ENCODE data around the gene STK36.

Gene STK36, protein sequence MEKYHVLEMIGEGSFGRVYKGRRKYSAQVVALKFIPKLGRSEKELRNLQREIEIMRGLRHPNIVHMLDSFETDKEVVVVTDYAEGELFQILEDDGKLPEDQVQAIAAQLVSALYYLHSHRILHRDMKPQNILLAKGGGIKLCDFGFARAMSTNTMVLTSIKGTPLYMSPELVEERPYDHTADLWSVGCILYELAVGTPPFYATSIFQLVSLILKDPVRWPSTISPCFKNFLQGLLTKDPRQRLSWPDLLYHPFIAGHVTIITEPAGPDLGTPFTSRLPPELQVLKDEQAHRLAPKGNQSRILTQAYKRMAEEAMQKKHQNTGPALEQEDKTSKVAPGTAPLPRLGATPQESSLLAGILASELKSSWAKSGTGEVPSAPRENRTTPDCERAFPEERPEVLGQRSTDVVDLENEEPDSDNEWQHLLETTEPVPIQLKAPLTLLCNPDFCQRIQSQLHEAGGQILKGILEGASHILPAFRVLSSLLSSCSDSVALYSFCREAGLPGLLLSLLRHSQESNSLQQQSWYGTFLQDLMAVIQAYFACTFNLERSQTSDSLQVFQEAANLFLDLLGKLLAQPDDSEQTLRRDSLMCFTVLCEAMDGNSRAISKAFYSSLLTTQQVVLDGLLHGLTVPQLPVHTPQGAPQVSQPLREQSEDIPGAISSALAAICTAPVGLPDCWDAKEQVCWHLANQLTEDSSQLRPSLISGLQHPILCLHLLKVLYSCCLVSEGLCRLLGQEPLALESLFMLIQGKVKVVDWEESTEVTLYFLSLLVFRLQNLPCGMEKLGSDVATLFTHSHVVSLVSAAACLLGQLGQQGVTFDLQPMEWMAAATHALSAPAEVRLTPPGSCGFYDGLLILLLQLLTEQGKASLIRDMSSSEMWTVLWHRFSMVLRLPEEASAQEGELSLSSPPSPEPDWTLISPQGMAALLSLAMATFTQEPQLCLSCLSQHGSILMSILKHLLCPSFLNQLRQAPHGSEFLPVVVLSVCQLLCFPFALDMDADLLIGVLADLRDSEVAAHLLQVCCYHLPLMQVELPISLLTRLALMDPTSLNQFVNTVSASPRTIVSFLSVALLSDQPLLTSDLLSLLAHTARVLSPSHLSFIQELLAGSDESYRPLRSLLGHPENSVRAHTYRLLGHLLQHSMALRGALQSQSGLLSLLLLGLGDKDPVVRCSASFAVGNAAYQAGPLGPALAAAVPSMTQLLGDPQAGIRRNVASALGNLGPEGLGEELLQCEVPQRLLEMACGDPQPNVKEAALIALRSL (N-terminal part only)

GRCh38 chr2:218671654-218672566 is at the start of gene STK36, which contains the start of gene RNF25:
Gene STK36 (plus strand): TSS chr2:218672086. CDS start chr2:218672830, 744 bp downstream.
Gene RNF25 (minus strand): TSS chr2:218672002. CDS start chr2:218671970, 32 bp downstream.
- DNase-seq: peak; percentile 49 to 84

DNA sequence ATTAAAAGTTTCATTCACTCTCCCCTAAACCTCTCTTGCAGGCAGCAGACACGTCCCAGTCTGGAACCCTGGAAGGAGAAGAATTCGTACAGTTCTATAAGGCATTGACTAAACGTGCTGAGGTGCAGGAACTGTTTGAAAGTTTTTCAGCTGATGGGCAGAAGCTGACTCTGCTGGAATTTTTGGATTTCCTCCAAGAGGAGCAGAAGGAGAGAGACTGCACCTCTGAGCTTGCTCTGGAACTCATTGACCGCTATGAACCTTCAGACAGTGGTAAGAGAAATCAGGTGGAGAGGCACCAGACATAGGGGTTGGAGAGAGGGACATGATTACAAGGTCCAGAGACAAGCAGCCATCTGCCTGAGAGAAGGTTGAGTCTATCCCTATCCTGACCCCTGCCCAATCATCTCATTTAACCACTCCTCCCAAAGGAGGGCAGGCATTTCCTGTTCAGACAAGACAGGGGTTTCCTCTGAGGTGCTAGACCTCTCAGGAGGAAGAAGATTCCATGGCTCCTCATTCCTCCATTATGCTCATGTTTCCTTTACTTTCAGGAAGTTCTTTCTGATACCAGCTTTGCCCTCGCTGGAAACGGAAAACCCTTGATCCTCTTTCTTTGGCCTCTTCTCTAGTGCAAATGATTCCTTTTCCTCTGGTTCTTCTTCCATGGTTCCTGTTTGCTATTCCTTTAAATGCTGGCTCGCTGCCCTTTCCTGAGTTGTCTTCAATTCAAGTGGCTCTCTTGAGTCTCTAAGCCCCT is 49.1 kb upstream of the STK36 start:
- DNase-seq: no peak

GRCh38 chr2:218623366-218623705 is 48.5 kb upstream of the STK36 start:
- no peak for DNase-seq

- DNase-seq: no peak
Measured at GRCh38 chr2:218626369-218626768, 45.5 kb upstream of the STK36 start.

- no peak for DNase-seq
Measured at GRCh38 chr2:218627939-218628338, 43.9 kb upstream of the STK36 start.

- DNase-seq: no peak
Measured at GRCh38 chr2:218631837-218632236, 40.0 kb upstream of the STK36 start.

GRCh38 chr2:218635719-218636118 is 36.2 kb upstream of the STK36 start:
- DNase-seq: no peak

DNA sequence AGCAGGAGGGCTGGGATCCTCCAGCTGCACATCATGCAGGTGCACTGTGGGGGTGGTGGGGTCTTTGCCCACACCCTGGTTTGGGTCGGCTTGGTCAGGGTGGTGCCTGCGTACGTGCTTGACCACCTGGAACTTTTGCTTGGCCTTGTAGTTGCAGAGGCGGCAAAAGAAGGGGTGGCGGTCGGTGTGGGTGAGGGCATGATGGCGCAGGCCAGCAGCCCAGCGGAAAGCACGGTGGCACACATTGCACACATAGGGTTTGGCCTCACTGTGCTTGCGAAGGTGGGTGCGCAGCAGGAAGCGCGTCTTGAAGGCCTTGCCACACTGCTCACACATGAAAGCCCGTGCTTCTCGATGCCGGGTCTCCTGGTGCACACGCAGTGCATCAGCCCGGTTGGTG is 33.5 kb upstream of the STK36 start:
- DNase-seq: no peak

DNA sequence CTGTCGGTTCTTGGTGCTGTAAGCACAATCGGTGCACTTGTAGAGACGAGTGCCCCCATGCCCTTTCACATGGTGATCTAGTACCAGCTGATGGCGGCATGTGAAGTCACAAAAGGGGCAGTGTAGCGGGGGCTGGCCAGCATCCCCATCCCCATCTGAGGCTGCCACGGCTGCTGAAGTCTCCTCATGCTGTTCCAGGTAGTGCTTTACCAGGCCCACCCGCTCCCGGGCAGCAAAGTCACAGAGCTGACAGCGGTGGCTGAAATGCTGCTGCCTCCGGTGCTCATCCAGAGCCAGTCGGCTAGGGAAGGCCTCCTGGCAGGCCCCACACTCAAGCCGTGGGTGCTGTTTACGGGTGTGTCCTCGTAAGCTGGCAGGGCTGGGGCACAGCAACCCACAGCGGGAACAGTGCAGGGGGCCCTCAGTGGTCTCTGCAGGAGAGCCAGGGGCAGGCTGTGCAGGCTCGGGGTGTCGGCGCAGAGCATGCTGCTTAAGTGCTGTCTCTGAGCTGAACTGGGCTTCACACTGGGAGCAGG is 29.7 kb upstream of the STK36 start:
- DNase-seq: no peak

GRCh38 chr2:218642786-218643185 is 29.1 kb upstream of the STK36 start:
- no peak for DNase-seq

DNA sequence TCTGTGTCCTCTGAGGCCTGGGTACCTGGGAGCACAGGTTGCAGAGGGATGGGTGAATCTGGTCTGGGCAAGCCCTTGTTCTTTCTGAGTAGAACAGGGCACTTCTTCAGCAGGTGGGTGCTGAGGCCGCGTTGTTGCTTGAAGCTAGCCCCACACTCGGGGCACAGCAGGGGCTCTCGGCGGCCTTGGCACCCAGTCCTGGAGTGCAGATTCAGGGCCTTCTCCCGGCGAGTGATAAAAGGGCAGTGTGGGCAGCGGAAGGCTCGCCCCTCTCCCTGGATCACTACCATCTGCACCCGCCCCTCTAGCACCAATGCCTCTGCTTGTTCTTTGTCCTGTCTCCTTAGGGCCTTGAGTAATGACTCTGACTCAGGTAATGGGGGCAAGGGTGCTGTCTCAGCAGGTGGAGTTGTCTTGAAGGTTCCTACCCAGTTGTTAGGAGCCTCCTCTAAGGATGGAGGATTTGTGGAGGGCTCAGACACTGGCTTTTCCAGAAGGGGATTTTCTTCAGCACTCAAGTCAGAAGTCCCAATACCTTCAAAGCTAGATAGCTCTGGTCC is 28.1 kb upstream of the STK36 start:
- no peak for DNase-seq

GRCh38 chr2:218644721-218645120 is 27.2 kb upstream of the STK36 start:
- DNase-seq: no peak

- no peak for DNase-seq
Measured at GRCh38 chr2:218645126-218645525, 26.8 kb upstream of the STK36 start.

DNA sequence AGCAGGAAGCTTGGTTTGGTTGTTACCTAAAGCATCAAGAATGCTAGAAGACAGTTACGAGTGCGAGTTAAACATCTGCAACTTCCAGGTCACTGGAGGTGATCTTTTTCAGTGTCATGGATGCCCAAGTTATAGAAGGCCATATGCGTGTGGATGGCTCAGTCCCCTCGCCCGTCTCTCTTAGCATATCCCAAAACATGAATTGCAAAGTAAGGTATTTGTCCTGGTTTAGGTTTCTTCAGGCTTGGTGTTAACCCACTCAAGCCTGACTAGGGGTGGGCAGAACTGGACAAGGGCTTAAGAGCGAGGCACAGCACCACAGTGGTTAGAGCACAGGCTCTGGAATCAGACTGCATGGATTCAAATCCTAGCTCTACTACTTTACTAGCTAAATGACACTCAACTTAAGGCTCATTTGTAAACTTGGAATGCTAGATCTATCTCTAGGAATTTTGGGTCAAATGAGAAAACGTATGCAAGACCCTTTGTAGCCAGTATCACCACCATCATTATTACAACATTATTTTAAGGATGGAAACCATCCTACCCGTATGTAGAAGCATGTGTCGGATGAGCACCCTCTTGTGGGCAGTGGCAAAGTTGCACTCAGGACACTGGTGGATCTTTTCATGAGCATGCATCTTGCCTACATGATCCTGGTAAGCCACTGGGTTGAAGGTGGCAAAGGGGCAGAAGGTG is 23.6 kb upstream of the STK36 start:
- peak; percentile 25 to 61 for DNase-seq

DNA sequence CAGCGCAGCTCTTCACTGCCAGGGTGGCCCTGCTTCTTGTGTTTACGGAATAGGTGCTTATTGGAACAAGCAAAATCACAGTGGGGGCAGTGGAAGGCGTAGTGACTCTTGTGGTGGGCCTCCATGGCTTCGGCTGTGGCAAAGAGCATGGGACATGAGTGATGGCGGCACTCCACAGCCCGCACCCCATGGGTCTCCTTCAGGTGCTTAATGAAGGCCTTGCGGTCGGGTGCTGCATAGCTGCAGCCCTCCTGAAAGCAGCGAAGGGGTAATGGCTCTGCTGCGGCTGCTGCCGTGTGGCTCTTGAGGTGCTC is 23.1 kb upstream of the STK36 start:
- no peak for DNase-seq

DNA sequence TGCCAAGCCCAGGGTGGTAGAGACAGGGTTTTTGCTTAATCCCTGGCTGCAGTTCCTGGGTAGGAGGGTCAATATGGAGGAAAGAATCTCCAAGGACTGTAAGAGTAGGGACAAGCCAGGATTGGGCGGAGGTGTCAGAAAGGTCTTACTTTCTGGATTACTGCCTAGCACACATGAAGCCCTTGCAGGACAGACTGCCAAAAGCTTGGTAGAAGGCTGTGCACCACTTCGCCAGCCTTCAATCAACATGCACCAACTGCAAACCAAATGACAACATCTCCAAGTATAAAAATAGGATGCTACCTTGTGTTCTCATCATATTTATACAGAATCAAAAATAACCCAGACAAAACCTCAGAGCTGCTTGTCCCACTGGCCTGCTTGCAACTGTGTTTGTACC is 16.1 kb upstream of the STK36 start:
- no peak for DNase-seq

- DNase-seq: peak; percentile 42 to 59
Measured at GRCh38 chr2:218658671-218659257, 13.1 kb upstream of the STK36 start.

DNA sequence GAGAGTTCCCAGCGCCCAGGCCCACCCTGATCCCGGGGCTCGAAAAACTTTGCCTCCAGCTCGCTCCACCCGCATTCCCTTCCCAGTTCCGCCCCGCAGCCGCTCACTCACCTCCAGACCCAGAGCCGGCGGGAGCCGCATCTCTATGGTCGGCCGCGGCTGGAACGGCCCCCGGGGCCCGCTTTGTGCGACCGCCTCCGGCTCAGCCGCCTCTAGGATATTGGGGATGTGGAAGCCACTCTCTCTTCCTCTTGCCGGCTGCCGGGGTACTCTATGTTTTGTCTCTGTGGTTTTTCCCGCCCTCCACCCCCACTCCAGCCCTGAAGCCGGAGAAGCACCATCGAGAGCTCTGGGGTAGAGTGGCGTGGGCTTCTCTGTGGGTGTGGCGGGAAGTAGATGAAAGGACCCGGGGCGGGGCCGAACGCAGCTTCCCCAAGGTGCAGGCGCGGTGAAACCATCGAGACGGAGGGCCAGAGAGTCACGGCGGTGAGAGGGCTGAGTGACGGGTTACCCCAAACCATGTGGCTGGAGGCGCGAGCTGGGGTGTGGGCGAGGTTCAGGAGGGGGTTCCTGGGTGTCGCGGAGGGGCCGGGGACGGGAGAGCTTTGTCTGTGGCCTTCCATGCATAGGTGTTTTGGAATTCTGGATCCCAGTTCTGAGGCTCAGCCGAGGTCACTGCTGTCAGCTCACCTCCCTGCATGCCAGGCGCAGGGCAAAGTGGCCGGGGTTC is 12.5 kb upstream of the STK36 start, which contains the start of the genes BCS1L and ZNF142:
TSS of gene BCS1L (plus strand) at position 426 of the 730 bp plus-strand sequence. CDS start 1,305 bp downstream, outside the sequence.
TSS of gene ZNF142 (minus strand) at position 366 of the 730 bp plus-strand sequence. CDS start 3,194 bp downstream, outside the sequence.
- peak; percentile 90 to 92 for DNase-seq

DNA sequence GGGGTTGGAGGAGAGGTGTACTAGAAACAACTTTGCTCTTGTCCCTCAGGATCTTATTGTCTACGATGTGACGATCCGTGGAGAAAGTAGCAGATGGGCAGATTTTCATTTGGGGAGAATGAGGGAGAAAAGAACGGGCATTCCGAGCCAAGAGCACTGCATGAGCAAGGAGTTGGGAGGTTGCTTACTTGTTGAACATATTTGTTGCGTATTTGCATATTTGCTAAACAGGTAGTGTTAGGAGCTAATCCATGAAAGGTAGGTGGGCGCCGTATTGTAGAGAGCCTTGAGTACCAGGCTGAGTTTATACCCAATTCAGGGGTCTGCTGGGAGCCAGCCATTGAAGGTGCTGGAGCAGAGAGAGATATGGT is 11.9 kb upstream of the STK36 start:
- DNase-seq: no peak

Measured in NCI-H524 (cell line).